Brain microvascular endothelial cell (primary cell): ENCODE results near the gene ZBTB24.
"Not testable (repeated sequence)": the region's sequence is repeated elsewhere in the genome, so short reads cannot be mapped to it uniquely, and the experiment has no call there.

Source experiments
- DNase-seq: peaks from one replicate; pipeline ENCODE4 v3.0.0-alpha.2; 2020
- H3K27ac ChIP-seq: fragments of 250-450 bp; sonication (Bioruptor Pico); 2 replicates; pipeline ENCODE4 v1.5.1; 2020; ENCODE audit warnings: mild to moderate bottlenecking, moderate library complexity
- H3K27me3 ChIP-seq: fragments of 250-450 bp; sonication (Bioruptor Pico); replicated peaks from 2 replicates; pipeline ENCODE4 v1.5.1; 2020; ENCODE audit warnings: mild to moderate bottlenecking
- H3K36me3 ChIP-seq: fragments of 250-450 bp; sonication (Bioruptor Pico); replicated peaks from 2 replicates; pipeline ENCODE4 v1.5.1; 2020; ENCODE audit warnings: mild to moderate bottlenecking
- H3K4me3 ChIP-seq: 2 replicates; pipeline ENCODE4 v1.5.1; 2011; ENCODE audit warnings: low read depth, mild to moderate bottlenecking, control low read depth, low read length, moderate library complexity
- CTCF ChIP-seq: IDR thresholded peaks from 2 replicates; pipeline ENCODE4 v1.5.1; 2011; ENCODE audit warnings: low read depth, mild to moderate bottlenecking, moderate library complexity, low read length, control low read depth, inconsistent platforms; ENCODE audit errors: missing control alignments
- in situ Hi-C: cut with HindIII; loops from 2 replicates; pipeline ENCODE4 v1.10.0; 2017; ENCODE audit warnings: low sequenced_read_pairs, low pct_ligation_motif_present

The ZBTB24 gene

DNA sequence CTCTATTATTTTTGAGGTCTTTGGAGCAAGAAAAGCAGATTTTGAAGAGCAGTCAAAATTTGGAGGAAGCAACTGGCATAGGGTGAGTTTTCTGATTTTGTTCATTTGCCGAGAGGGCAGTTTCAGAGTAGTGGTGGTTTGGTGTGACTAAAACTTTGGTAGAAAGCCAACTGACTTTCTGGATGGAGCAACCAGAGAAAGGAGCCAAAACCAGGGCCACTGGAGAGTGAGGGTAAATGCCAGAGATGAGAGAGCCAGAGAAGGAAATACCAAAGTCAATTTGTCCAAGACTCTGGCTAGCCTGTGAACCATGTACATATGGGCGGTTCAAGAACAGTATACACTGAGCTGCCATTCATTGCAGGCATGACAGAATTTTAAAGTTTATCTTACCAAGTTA lies 40.5 kb upstream of the ZBTB24 start:
- peak; percentile 44 for DNase-seq
- in situ Hi-C loops = no loop called here
- Histone ChIP-seq H3K36me3 (no peaks in the 10 kb centered on the region), H3K27me3 (no peaks in the 10 kb centered on the region), H3K27ac (no peak overlapping the region), H3K4me3 (no peak overlapping the region)
- no peak for TF ChIP-seq CTCF

- TF ChIP-seq CTCF = no peak
- no peak for DNase-seq
- in situ Hi-C loops = no loop called here
- no peaks in the 10 kb centered on the region for H3K36me3 ChIP-seq
- H3K4me3 ChIP-seq = no peak overlapping the region
- no peak overlapping the region for H3K27ac ChIP-seq
- H3K27me3 ChIP-seq = no peaks in the 10 kb centered on the region
These were observed 38.1 kb upstream of the ZBTB24 start for GRCh38 chr6:109521080-109521479.

DNA sequence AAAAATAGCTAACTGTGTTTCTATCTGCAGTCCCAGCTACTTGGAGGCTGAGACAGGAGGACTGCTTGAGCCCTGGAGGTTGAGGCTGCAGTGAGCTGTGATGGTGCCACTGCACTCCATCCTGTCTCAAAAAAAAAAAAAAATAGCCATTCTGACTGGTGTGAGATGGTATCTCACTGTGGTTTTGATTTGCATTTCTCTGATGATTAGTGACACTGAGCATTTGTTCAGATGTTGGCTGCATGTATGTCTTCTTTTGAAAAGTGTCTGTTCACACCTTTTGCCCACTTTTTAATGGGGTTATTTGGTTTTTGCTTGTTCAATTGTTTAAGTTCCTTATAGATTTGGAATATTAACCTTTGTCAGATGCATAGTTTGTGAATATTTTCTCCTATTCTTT lies 36.6 kb upstream of the ZBTB24 start:
- H3K4me3 ChIP-seq, H3K27ac ChIP-seq, H3K27me3 ChIP-seq, H3K36me3 ChIP-seq, in situ Hi-C loops, DNase-seq: not testable (repeated sequence)

DNA sequence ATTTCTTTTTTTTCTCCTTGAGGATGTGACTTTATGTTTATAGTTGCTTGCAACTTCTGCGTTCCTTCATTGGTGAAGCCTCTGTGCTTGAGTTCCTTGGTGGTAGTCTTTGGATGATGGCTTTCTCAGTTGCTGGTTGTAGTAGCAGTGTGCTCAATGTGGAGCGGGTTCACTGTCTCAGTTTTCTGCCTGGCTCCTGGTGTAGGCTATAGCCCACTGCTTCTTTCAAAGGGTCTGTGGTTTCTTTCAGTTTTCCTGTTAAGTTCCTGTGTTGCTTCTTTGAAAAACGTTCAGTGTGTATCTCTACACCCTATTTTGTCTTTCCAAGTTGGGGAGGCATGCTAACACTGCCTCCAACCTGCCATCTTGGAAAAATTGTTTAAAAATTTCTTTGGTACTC lies 33.9 kb upstream of the ZBTB24 start:
- DNase-seq = no peak
- Histone ChIP-seq H3K36me3 (no peaks in the 10 kb centered on the region), H3K27me3 (no peaks in the 10 kb centered on the region), H3K4me3 (no peak overlapping the region), H3K27ac (no peak overlapping the region)
- in situ Hi-C loops = no loop called here
- no peak for TF ChIP-seq CTCF

DNA sequence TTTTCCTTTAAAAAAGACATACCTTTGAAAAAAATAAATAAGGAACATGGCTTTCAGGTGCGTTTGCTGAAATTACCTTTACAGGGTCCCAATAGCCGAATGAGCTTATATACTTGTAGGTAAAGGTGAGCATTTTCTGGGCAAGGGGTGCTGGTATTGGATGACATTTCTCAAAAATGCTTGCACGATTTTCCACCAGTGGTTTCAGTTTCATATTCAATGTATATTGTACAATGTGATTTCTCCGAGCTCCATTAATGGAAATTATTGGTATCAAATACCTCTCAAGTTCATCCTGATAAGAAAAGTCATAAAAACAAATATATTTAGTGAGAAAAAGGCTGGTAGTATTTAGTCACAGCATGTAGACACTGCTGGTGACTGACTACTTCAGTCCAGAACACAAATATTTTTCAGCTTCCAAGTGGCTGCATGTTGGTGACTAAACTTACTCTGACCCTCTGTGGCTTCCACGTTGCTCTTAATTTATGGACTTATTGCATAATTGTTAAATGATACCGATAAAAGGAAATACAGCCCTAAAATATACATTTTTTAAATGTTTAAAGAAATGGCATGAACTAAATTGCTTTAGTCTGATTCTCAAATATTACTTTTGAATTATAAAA lies 32.9 kb upstream of the ZBTB24 start:
- in situ Hi-C loops = no loop called here

DNA sequence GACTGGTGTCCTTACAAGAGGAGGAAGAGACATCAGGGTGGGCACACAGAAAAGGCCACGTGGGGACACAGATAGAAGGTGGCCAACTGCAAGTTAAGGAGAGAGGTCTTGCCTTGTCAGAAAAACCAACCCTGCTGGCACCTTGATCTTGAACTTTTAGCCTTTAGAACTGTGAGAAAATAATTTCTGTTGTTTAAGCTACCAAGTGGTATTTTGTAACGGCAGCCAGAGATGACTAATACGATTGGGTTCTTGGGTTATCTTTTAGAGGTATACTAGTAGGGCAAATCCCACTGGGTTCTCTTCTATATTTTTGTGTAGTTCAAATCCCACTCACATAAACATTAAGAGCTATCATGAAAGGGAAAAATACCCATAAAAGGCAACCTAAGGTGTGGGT lies 31.9 kb upstream of the ZBTB24 start:
- Histone ChIP-seq H3K27ac (peak overlapping the region; percentile 89), H3K4me3 (no peak overlapping the region), H3K27me3 (no peaks in the 10 kb centered on the region), H3K36me3 (no peaks in the 10 kb centered on the region)
- TF ChIP-seq CTCF = no peak
- DNase-seq = peak; percentile 54
- in situ Hi-C loops = no loop called here

More for the DNA sequence above, 32.9 kb upstream of the ZBTB24 start:
- DNase-seq = peak; percentile 70
- peak overlapping the region; percentile 89 for H3K27ac ChIP-seq
- no peaks in the 10 kb centered on the region for H3K27me3 ChIP-seq
- H3K4me3 ChIP-seq = no peak overlapping the region
- TF ChIP-seq CTCF = no peak
- H3K36me3 ChIP-seq = no peaks in the 10 kb centered on the region
